Measurements from ENCODE around the gene MEIS2. TPM values are rescaled to one million over a fixed set of nuclear protein-coding genes. Genes with fewer than 3 reads are reported as not detected.
A peak's percentile ranks its signal among the peaks of the same experiment; 100 is the strongest.

The MEIS2 gene
- total RNA-seq, 8 experiments from 2014 or later = 21.5 to 747 (median 133) TPM

DNA sequence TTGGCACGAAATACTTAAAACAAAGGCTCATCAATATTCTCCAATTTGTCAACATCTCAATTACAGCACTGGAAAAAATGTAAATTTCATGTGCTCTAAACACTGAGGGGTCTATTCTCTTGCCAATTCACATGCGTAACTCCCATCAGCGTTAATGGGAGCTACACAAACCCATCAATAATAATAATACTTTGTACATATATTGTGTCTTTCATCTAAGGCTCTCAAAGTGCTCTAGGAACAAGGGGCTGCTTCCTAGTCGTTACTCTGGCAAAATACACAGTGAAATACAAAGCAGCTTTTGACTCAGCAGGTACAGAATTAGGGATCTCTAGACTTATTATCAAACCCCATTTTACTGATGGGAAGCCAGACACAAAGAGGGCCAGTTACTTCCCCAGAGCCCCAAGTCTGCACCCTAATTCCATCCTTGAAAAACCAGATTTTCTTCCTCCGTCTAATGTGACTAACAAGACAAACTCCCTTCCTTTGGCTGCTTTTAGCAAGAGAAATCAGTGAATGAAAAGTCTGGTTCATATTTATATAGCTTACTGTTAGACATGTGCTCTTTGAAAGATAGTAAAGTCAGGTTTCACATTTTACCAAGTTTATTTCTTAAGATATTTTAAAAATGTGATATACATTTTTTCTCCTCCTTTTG lies 20.0 kb downstream of the MEIS2 start:
- Histone ChIP-seq H3K4me3 (no peak overlapping the region), H3K4me1 (replicated peaks in 1 of 2) (peaks cover 60 to 89% of the 10 kb centered on the region in 2 donors), H3K27ac (no peak overlapping the region)
- no peak for ATAC-seq (replicated peaks in 6 of 8)
- in situ Hi-C loops (cut with MboI; ENCODE audit: low pct_unique_long_range_greater_than_20kb in 2 of 9, low sequenced_read_pairs in 9 of 9, unreplicated experiment in 9 of 9) = loop anchor here in 1 of 9 experiments (25.0 kb wide), 1 partner anchor 193 kb away; no protein-coding TSS in a partner anchor
- WGBS, 10 experiments = 26 to 100% (median 61%) methylated on average over 1 to 5 of the region's 5 CpGs

DNA sequence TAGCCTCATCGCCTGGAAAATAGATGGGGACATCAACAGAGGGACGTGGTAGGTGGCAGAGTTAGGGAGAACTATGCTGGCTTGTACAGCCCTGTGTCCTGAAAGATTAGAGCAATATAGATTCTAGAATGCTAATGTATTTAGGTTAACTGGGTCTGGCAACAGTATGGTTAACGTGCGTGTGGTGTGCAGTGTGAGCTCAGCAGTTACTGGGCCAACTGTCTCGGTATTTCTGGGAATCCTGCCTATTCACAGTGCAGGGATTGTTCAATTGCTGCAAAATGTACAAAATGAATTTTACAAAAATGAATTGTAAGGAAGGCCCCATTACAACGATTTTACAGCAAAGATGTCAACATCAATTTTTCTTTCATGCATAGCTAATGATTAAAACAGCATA lies 20.6 kb downstream of the MEIS2 start:
- in situ Hi-C loops (cut with MboI; ENCODE audit: low pct_unique_long_range_greater_than_20kb in 2 of 9, low sequenced_read_pairs in 9 of 9, unreplicated experiment in 9 of 9) = loop anchor here in 1 of 9 experiments (25.0 kb wide), 1 partner anchor 192 kb away; no protein-coding TSS in a partner anchor
- 6 to 80% (median 59%) methylated on average over 1 to 6 of the region's 6 CpGs for WGBS, 10 experiments
- peak overlapping the region in 1 of 2 donors; percentile 9 for H3K27ac ChIP-seq
- H3K4me3 ChIP-seq = no peak overlapping the region
- peaks cover 56 to 87% of the 10 kb centered on the region in 2 donors for H3K4me1 ChIP-seq (replicated peaks in 1 of 2)
- ATAC-seq (replicated peaks in 6 of 8) = peak; percentile 34 to 73 (median 60)

DNA sequence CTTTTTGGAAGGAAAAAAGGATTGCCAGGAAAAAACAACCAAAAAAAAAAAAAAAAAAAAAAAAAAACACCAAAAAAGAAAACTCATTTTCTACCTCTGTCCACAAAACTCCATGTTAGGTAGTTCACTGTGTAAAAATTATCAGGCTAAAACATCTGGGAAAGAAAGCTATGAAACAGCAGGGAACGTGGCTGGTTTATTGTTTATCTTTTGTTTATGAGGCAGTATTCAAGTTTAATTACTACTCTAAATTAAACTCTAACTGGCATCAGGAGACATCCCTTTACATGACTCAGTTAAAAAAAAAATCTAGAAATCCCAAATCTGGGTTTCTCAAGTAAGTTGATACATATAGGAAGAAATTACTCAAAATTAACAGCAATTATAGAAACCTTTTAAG lies 21.8 kb downstream of the MEIS2 start:
- H3K4me1 ChIP-seq (replicated peaks in 1 of 2) = peaks cover 50 to 80% of the 10 kb centered on the region in 2 donors
- 20 to 100% (median 79%) methylated on average over 1 of the region's 1 CpG; no CpG with 5 or more reads in 1 of the 10 experiments for WGBS, 10 experiments
- ATAC-seq (replicated peaks in 6 of 8) = no peak
- no peak overlapping the region for H3K4me3 ChIP-seq
- in situ Hi-C loops (cut with MboI; ENCODE audit: low pct_unique_long_range_greater_than_20kb in 2 of 9, low sequenced_read_pairs in 9 of 9, unreplicated experiment in 9 of 9) = loop anchor here in 1 of 9 experiments (25.0 kb wide), 1 partner anchor 191 kb away; no protein-coding TSS in a partner anchor
- no peak overlapping the region for H3K27ac ChIP-seq

DNA sequence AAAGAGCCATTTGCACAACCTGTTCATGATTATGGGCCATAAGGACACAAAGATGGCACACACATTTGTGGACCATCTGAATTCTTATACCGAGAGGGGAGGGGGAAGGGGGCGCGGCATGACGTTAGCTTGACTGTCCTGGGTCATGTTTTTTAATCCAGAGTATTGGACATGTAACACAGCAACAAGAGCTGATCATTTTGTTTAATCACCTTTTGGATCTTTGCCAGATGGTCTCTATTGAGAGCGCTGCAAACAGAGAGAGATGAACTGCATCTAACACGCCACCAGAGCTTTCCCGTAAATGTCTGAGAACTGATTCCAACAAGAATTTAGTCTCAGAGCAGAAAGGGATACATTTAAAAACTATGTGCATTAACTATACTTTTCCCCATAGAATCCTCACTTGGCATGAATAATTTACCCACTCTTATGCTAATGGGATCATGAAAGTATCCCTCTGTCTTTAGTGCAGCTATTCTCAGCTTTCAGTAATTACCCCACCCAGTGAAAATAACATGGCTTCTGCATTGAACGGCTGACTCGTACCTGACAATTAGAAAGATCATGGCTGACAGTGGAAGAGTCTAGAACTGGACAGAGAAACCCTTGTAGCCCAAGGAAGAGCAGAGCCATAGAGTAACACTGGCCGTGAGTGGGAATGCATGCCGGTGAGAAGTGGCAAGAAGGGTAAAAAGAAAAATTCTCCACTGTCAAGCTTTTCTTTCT lies 22.6 kb downstream of the MEIS2 start:
- Histone ChIP-seq H3K4me1 (replicated peaks in 1 of 2) (peaks cover 47 to 74% of the 10 kb centered on the region in 2 donors), H3K4me3 (peak overlapping the region in 1 of 5 donors; percentile 7), H3K27ac (peak overlapping the region; percentile 39 to 76)
- WGBS, 10 experiments = 29 to 90% (median 49%) methylated on average over 2 to 10 of the region's 11 CpGs; no CpG with 5 or more reads in 1 of the 10 experiments
- ATAC-seq (replicated peaks in 6 of 8) = peak; percentile 53 to 75 (median 72)
- in situ Hi-C loops (cut with MboI; ENCODE audit: low pct_unique_long_range_greater_than_20kb in 2 of 9, low sequenced_read_pairs in 9 of 9, unreplicated experiment in 9 of 9) = loop anchor here in 1 of 9 experiments (25.0 kb wide), 1 partner anchor 190 kb away; no protein-coding TSS in a partner anchor

DNA sequence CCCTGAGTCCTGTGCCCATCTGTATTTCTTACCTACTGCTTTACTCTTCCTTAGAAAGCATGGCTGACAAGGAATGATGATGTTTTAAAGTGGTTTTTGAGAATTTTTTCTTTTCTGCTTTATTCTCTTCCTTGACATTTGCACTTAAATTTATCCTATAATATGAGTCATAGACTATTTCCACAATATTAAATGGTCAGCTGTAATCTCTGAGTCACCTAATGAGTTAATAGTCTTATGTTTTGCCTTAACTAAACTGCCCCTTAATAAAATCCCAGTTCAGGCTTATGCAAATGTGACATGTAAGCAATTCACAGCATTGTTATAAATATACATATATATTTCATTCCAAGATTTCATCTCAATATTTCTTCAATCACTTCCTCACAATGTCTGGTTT lies 23.8 kb downstream of the MEIS2 start:
- Histone ChIP-seq H3K27ac (no peak overlapping the region), H3K4me3 (no peak overlapping the region), H3K4me1 (replicated peaks in 1 of 2) (peaks cover 35 to 61% of the 10 kb centered on the region in 2 donors)
- in situ Hi-C loops (cut with MboI; ENCODE audit: low pct_unique_long_range_greater_than_20kb in 2 of 9, low sequenced_read_pairs in 9 of 9, unreplicated experiment in 9 of 9) = loop anchor here in 1 of 9 experiments (25.0 kb wide), 1 partner anchor 189 kb away; no protein-coding TSS in a partner anchor
- peak in 3 of 8 experiments; percentile 28 to 34 (median 29) for ATAC-seq (replicated peaks in 6 of 8)

DNA sequence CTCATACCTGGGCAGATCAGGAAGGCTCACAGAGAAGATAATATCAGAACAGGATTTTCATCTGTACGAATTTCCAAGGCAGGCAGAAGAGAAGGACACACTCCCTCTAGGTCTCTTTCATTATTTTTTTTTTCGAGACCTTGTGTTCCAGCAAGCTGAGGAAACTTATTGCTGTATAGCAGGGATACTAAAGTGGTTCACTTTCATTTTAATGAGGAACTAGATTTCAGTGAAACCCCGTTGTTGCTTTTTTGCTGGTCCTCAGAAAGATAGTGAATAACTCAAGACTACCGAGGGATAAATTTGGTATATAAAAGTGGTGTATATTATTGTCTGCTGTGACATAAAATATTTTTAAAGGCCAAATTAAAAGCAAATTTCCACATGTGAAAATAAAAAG lies 24.6 kb downstream of the MEIS2 start:
- WGBS, 10 experiments = 75 to 100% (median 95%) methylated on average over 1 to 4 of the region's 4 CpGs; no CpG with 5 or more reads in 2 of the 10 experiments
- no peak overlapping the region for H3K27ac ChIP-seq
- no peak for ATAC-seq (replicated peaks in 6 of 8)
- in situ Hi-C loops (cut with MboI; ENCODE audit: low pct_unique_long_range_greater_than_20kb in 2 of 9, low sequenced_read_pairs in 9 of 9, unreplicated experiment in 9 of 9) = loop anchor here in 1 of 9 experiments (25.0 kb wide), 1 partner anchor 188 kb away; no protein-coding TSS in a partner anchor
- no peak overlapping the region for H3K4me3 ChIP-seq
- peaks cover 27 to 54% of the 10 kb centered on the region in 2 donors for H3K4me1 ChIP-seq (replicated peaks in 1 of 2)

DNA sequence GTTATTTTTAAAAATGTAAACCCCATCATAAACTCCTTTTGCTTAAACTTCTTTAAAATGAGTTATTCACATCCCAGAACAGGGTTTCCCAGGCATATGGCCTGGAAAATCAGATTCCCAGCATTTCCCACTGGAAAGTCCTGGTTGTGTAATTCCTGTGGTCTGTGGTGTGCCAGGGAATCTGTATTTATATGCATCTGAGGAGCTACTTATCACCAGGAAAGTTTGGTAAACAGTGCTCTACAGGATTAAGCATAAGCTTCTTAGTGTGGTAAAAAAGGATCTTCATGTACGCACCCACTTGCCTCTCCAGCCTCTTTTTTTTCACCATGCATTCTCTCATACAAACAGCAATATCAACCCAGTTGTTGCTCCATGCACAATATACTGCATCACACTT lies 28.2 kb downstream of the MEIS2 start:
- H3K4me3 ChIP-seq = no peak overlapping the region
- peaks cover 10 to 21% of the 10 kb centered on the region in 2 donors for H3K4me1 ChIP-seq (replicated peaks in 1 of 2)
- no peak overlapping the region for H3K27ac ChIP-seq
- WGBS, 10 experiments = 89 to 100% (median 100%) methylated on average over 1 of the region's 1 CpG; no CpG with 5 or more reads in 2 of the 10 experiments
- peak in 1 of 8 experiments; percentile 3 for ATAC-seq (replicated peaks in 6 of 8)
- in situ Hi-C loops (cut with MboI; ENCODE audit: low pct_unique_long_range_greater_than_20kb in 2 of 9, low sequenced_read_pairs in 9 of 9, unreplicated experiment in 9 of 9) = no loop called here

DNA sequence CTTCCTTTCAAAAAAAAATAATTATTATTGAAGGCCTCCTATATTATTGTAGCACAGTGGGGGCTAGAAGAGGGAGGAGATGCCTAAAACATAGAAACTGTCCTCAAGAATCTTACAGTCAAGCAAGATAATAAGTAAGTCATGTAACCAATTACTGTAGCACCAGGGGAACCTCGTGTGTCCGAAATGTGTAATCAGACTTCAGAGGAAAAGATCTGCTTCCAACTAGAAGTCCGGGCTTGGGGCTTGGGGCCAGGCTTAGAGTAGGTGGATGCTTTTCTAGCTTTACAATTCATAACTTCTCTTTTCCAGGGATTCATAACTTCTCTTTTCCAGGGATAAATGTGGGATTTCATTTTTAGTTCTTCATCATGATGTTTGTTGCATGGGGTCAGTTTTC lies 29.2 kb downstream of the MEIS2 start:
- no peak for ATAC-seq (replicated peaks in 6 of 8)
- WGBS, 10 experiments = 67 to 100% (median 93%) methylated on average over 1 to 3 of the region's 3 CpGs; no CpG with 5 or more reads in 1 of the 10 experiments
- H3K4me1 ChIP-seq (replicated peaks in 1 of 2) = peaks cover 5 to 10% of the 10 kb centered on the region in 2 donors
- no peak overlapping the region for H3K27ac ChIP-seq
- no peak overlapping the region for H3K4me3 ChIP-seq
- in situ Hi-C loops (cut with MboI; ENCODE audit: low pct_unique_long_range_greater_than_20kb in 2 of 9, low sequenced_read_pairs in 9 of 9, unreplicated experiment in 9 of 9) = no loop called here

DNA sequence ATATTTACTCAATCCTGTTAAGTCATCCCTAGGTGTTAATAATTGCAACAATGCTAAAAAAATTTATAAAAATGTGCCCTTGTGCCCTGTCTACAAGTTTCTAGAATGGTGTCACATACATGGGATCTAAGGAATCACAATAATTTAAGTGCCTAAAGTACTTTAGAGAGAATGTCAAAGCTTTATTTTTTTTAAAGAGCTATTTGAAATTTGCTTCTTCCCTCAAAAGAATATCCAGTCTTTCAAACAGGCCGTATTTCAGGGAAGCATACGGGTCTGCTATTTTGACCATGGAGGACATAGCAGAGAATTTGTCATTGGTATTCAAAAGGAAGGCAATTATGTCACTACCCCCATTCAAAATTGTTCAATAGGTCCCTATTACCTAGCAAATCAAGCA lies 29.7 kb downstream of the MEIS2 start:
- WGBS, 10 experiments = 44 to 100% (median 71%) methylated on average over 1 to 2 of the region's 2 CpGs; no CpG with 5 or more reads in 2 of the 10 experiments
- ATAC-seq (replicated peaks in 6 of 8) = no peak
- in situ Hi-C loops (cut with MboI; ENCODE audit: low pct_unique_long_range_greater_than_20kb in 2 of 9, low sequenced_read_pairs in 9 of 9, unreplicated experiment in 9 of 9) = no loop called here
- peaks cover 5 to 8% of the 10 kb centered on the region in 2 donors for H3K4me1 ChIP-seq (replicated peaks in 1 of 2)
- no peak overlapping the region for H3K4me3 ChIP-seq
- H3K27ac ChIP-seq = no peak overlapping the region

DNA sequence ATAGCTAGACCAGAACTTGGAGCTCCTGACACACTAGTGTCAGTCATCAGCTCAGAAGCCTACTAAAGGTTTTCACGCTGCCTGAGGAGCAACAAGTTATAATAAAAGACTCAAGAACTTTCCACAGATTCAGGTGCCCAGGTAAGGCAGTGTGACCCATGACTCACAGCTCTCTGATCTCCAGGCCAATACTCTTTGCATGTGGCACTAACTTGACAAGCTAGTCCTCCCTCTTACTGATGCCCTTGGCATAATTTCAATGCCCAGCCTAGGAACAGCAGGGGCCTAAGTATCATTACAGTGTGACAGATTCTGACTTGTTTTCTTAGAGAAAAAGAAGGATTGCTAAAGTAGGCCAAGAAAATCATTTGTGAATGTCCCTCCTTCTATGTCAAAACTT lies 38.4 kb downstream of the MEIS2 start:
- H3K27ac ChIP-seq = no peak overlapping the region
- H3K4me3 ChIP-seq = no peak overlapping the region
- ATAC-seq (replicated peaks in 6 of 8) = no peak
- peaks cover 22 to 25% of the 10 kb centered on the region in 2 donors for H3K4me1 ChIP-seq (replicated peaks in 1 of 2)
- WGBS, 10 experiments = 78 to 100% (median 100%) methylated on average over 1 of the region's 1 CpG; no CpG with 5 or more reads in 3 of the 10 experiments
- in situ Hi-C loops (cut with MboI; ENCODE audit: low pct_unique_long_range_greater_than_20kb in 2 of 9, low sequenced_read_pairs in 9 of 9, unreplicated experiment in 9 of 9) = no loop called here

DNA sequence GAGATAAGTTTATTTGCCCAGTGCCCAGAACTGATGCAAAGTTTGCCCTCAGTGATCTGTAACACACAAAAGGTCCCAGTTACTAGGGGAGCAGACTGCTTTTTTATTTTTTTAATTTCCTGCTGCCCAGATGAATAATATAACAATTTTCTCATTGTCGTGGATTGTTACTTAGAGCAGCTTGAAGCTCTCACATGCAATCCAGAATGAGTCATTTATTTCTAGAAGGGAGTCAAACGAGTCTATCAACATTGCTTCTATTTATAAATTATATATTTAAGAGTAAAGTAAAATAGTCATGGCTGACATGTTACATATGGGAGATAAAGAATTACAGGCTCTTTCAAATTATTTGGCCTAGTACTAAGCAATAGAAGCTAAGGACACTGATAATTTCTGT lies 41.3 kb downstream of the MEIS2 start:
- in situ Hi-C loops (cut with MboI; ENCODE audit: low pct_unique_long_range_greater_than_20kb in 2 of 9, low sequenced_read_pairs in 9 of 9, unreplicated experiment in 9 of 9) = no loop called here
- Histone ChIP-seq H3K4me1 (replicated peaks in 1 of 2) (peaks cover 38 to 46% of the 10 kb centered on the region in 2 donors), H3K4me3 (no peak overlapping the region), H3K27ac (peak overlapping the region in 1 of 2 donors; percentile 8)
- ATAC-seq (replicated peaks in 6 of 8) = peak in 4 of 8 experiments; percentile 3 to 40 (median 15)
- 10 to 54% (median 21%) methylated on average over 2 of the region's 2 CpGs; no CpG with 5 or more reads in 3 of the 10 experiments for WGBS, 10 experiments

DNA sequence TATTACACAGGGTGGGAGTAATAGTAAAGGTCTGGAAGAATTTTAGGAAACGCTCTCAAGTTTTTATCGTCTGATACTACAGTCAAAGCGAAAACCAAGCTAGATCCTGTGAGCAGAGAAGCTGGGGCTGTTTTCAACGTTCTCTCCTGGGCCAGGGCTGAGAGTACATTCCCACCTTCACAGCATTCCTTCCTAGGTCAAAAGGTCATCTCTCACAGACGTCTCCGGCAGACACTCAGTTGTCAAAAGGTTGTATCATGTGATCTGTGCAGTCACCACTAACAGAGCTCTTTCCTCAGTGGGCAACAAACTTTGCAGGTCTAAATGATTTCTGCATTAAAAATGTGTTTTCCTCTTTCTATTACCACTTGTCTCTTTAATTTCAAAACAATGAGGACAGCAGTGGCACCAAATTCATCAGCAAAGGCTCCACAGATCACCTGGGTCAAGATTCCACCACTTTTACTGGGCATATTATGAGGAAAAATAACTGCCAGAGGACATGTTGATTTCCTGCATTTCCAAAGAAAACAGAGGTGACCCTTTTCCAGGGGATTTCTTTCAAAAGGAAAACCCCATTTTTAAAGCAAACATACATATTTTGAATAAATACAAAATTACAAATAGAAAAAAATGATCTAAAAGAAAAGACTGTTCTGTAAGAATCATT lies 41.9 kb downstream of the MEIS2 start:
- WGBS, 10 experiments = 0 to 100% (median 63%) methylated on average over 1 to 6 of the region's 6 CpGs; no CpG with 5 or more reads in 6 of the 10 experiments
- in situ Hi-C loops (cut with MboI; ENCODE audit: low pct_unique_long_range_greater_than_20kb in 2 of 9, low sequenced_read_pairs in 9 of 9, unreplicated experiment in 9 of 9) = no loop called here
- H3K4me3 ChIP-seq = no peak overlapping the region
- H3K27ac ChIP-seq = peak overlapping the region; percentile 27 to 67
- ATAC-seq (replicated peaks in 6 of 8) = peak in 4 of 8 experiments; percentile 11 to 19 (median 12)
- H3K4me1 ChIP-seq (replicated peaks in 1 of 2) = peaks cover 38 to 46% of the 10 kb centered on the region in 2 donors
